Measurements from ENCODE around the gene RHBDF1.
A peak's percentile ranks its signal among the peaks of the same experiment; 100 is the strongest.
"Not testable (repeated sequence)": the region's sequence is repeated elsewhere in the genome, so short reads cannot be mapped to it uniquely, and the experiment has no call there.

Gene RHBDF1

DNA sequence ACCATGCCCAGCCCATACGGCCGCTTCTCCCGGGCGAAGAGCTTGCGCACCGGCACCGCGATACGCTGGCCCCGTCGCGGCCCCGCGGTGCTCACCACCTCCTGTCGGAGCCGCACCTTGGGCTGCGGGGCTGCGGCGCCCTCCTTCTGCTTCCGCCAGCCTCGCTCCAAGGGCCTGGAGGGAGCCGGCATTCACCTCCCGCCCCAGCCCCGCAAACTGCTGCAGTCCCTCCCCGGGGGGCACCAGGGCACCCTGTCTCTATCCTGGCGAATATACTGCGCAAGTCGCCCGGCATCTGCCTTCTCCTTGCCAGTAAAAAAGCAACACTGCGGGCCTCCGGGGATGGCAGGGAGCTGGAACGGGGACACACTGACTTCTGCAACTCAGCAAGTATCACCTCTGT is 10.6 kb downstream of the RHBDF1 start:
- DNase-seq: peak in 2 of 10 donors; percentile 5 to 70
- intact Hi-C loops (cut with DNase I): no loop called here

- intact Hi-C loops (cut with DNase I): no loop called here
- peak in 2 of 10 donors; percentile 24 to 88 for DNase-seq
Measured at GRCh38 chr16:60929-61878, 11.2 kb downstream of the RHBDF1 start.

GRCh38 chr16:60166-60565 is 12.3 kb downstream of the RHBDF1 start:
- DNase-seq: peak in 1 of 10 donors; percentile 7
- intact Hi-C loops (cut with DNase I): no loop called here

DNA sequence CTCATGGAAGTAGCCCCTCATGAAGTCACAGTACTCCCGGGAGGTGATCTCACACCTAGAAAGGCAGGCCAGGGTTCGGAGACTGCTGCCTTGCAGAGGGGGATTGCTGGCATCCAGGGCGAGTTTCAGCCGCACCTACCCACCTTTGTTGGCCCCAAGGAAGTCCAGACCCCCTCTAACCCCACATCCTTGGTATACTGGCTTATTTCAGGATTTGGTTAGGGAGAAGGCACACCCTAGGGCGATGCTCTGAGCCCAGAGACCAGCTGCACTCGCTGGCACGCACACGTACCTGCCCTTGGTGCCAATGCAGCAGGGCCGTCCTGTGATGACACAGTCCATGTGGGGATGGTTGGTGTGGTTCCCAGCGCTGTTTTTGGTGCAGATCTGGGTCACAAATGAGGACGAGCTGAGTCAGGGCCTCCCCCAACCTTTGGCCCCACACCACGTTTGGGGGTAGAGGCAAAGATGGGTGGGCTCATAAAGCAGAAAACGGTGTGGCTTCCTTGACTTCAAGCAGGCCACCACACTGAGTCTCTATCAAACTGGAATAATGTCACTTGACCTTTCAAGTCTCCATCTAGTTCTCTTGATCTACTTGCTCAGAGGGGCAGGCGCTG is 12.9 kb downstream of the RHBDF1 start:
- peak in 1 of 10 donors; percentile 8 for DNase-seq
- intact Hi-C loops (cut with DNase I): no loop called here

DNA sequence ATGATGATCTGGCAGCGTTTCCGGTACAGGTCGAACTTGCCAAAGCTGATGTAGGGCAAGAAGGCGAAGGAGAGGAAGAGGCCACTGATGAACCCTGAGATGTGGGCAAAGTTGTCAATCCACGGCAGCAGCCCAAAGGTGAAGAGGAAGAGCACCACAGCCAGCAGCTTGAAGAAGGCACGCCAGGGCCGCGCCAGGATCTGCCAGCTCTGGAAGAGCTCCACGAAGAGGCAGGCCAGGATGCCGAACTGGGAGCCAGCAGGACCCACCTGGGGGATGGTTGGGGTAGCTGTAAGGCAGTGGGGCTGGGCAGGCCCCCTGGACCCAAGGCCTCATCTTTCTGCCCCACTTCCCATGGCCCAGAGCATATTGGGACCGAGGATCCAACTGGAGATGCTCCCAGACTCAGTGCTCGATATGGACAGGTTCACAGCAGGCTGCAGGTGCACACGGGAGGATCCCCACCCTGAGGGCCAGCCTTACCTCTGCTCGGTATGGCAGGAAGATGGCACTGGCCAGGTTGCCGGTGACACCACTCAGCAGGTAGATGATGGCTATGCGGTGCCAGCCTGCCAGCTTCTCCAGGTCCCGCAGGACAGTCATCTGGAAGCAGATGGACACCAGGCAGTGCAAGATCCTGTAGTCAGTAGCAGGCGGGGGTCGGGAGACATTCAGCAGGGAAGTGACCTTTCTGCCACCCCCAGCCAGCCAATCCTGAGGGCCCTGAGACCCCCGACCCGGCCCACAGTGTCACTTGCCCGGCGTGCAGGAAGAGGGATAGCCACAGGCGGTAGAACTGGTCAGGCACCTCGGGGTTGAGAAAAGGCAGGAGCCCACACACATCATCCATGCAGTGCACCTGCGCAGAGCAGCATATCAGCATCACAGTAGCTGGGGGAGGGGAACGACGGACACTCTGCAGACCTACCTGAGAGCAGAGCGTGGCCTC is 13.7 kb downstream of the RHBDF1 start:
- DNase-seq: peak in 1 of 10 donors; percentile 5
- intact Hi-C loops (cut with DNase I): no loop called here

DNA sequence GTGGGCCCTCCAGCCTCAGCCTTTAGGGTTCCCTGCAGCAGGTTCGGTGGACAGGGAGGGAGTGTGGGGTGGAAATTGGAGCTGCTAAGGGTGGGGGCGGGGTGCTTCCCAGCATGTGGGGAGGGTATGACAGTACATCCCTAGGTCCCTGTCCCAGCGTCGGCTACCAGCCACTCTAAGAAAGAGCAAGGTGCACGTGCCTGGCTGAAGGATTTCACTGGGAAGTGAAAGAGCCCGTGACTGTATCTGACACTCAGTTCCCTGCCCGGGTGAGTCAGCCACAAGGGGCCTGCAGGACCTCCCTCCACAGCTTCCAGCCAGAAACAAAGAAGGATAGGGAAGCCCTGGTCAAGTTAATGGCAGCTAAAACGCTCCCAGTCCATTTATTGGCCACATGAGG is 14.7 kb downstream of the RHBDF1 start:
- intact Hi-C loops (cut with DNase I): no loop called here
- DNase-seq: peak in 1 of 10 donors; percentile 5

GRCh38 chr16:56231-56927 is 16.1 kb downstream of the RHBDF1 start:
- intact Hi-C loops (cut with DNase I): no loop called here
- peak in 2 of 10 donors; percentile 3 to 56 for DNase-seq

GRCh38 chr16:55571-56136 is 16.8 kb downstream of the RHBDF1 start:
- intact Hi-C loops (cut with DNase I): no loop called here
- peak in 2 of 10 donors; percentile 5 to 27 for DNase-seq

DNA sequence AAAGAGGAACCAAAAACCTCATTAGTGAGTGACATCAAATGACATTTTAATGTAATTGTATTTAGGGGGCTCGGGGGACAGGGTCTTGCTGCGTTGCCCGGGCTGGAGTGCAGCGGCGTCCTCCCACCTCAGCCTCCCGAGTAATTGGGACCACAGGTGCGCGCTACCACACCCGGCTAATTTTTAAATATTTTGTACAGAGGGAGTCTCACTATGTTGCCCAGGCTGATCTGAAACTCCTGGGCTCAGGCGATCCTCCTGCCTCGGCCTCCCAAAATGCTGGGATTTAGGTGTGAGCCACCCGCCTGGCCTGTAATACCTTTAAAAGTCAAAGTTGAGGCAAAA is 18.2 kb downstream of the RHBDF1 start:
- DNase-seq: peak in 1 of 10 donors; percentile 65
- intact Hi-C loops (cut with DNase I): no loop called here

- DNase-seq: peak; percentile 97 to 100 (median 98)
- intact Hi-C loops (cut with DNase I): no loop called here
Measured at GRCh38 chr16:53346-54236, 18.8 kb downstream of the RHBDF1 start, which contains the start of the genes POLR3K and SNRNP25. Gene POLR3K (minus strand): TSS chr16:53608. CDS start chr16:53586, 22 bp downstream. Gene SNRNP25 (plus strand): TSS chr16:53828. CDS start chr16:54017, 189 bp downstream.

GRCh38 chr16:50769-51591 is 21.5 kb downstream of the RHBDF1 start:
- peak in 1 of 10 donors; percentile 39 for DNase-seq
- intact Hi-C loops (cut with DNase I): no loop called here

- intact Hi-C loops (cut with DNase I): no loop called here
- peak in 1 of 10 donors; percentile 43 for DNase-seq
Measured at GRCh38 chr16:47234-47633, 25.2 kb downstream of the RHBDF1 start.

DNA sequence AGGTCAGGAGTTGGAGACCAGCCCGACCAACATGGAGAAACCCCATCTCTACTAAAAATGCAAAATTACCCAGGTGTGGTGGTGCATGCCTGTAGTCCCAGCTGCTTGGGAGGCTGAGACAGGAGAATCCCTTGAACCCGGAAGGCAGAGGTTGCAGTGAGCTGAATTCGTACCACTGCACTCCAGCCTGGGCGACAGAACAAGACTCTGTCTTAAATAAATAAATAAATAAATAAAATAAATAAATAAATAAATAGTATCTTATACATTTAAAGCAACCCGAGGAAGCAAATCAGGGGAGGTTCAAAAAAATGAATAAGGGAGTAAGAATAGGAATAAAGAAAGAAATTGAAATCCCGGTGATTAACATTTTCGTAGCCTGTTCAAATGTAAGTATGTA is 25.9 kb downstream of the RHBDF1 start:
- intact Hi-C loops (cut with DNase I): not testable (repeated sequence)

GRCh38 chr16:45454-45853 is 27.0 kb downstream of the RHBDF1 start:
- intact Hi-C loops (cut with DNase I): no loop called here
- no peak for DNase-seq

More for the DNA sequence above, 25.9 kb downstream of the RHBDF1 start:
- DNase-seq: peak in 1 of 10 donors; percentile 11

DNA sequence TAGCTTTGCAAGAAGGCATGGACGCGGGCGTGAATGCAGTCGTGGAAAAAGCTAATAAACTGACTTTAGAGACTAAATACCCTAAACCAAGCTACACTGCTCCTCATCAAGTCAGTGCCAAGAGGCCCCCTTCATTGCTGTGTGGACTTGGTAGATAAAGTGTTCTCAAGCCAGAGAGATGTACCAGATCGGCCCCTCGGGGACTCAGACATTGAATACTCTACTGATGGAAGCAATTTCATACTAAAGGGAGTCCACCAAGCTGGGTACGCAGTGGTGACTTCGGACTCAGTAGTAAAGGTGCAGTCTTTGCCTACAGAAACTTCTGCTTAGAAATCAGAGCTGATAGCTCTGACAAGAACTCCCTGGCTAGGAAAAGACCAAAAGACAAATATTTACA is 27.8 kb downstream of the RHBDF1 start:
- intact Hi-C loops (cut with DNase I): no loop called here
- peak in 1 of 10 donors; percentile 25 for DNase-seq

DNA sequence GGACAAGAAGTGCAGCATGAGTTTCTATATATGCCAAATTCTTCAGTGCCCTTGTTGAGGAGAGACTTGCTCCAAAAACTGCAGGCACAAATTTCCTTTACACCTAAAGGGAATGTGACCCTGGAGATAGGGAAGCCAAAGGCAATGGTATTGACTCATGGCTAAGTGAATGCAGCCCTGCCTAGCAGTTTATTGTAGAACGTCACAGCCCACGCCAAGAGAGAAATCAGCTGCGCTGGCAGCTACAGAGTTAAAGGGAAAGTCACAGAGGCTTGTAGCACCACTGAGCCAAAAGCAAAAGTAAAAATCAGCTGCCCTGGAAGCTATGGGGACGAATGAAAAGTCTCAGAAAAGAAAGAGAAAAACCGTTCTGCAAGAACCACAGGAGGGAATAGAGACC is 29.1 kb downstream of the RHBDF1 start:
- intact Hi-C loops (cut with DNase I): no loop called here
- peak in 1 of 10 donors; percentile 19 for DNase-seq

DNA sequence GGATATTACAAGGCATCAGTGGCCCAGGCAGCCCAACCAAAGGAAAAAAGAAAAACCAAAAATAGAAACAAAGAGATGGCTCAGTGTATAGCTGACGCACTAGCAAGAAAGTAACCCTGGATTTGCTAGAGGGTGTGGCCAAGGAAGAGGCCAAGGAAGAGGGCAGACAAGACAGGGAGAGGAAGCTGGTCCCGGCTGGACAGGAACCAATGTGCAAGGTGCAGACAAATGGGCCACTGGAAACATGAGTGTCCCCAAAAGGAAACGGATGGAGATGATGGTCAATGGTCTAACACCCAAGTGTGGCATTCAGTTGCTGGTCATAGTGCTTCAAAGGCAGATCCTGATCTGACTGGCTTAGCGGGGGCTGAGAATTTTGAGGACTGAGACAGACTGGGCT is 29.7 kb downstream of the RHBDF1 start:
- no peak for DNase-seq
- intact Hi-C loops (cut with DNase I): no loop called here

Measured in posterior cingulate gyrus (tissue), 11 donors.